PC-9 (cell line): ENCODE data around the gene ZWILCH. TPM values are rescaled to one million over a fixed set of nuclear protein-coding genes. Genes with fewer than 3 reads are reported as not detected.
"Not testable (repeated sequence)": the region's sequence is repeated elsewhere in the genome, so short reads cannot be mapped to it uniquely, and the experiment has no call there.

Experiments used
- BruUV-seq: library from RNA; stranded (reverse); fragments of 400-500 nt; replicated peaks from 2 replicates; lab custom pipeline; 2021; lab: Mats Ljungman, UMichigan
- CTCF ChIA-PET: fragments of 300-600 bp; sonication (Branson Sonifier 250); formaldehyde crosslinking; loops from one replicate; lab custom pipeline; 2022; ENCODE audit warnings: antibody characterized with exemption; lab: Charles Lee
- POLR2A ChIA-PET: fragments of 300-600 bp; sonication (Branson Sonifier 250); formaldehyde crosslinking; loops from one replicate; lab custom pipeline; 2022; ENCODE audit warnings: antibody characterized with exemption; ENCODE audit not compliant: unreplicated experiment; lab: Charles Lee
- DNase-seq, 2 experiments: peaks; one replicate each; pipeline versions ENCODE4 v3.0.0 to v3.0.0-alpha.2; 2015 to 2022; ENCODE audit warnings: mixed read lengths in 1 of 2
- H2AFZ ChIP-seq: fragments of 200-600 bp; sonication (generic); 2 replicates; pipeline ENCODE4 v1.8.1; 2017; ENCODE audit warnings: antibody characterized with exemption
- H3F3A ChIP-seq: fragments of 200-600 bp; sonication (generic); 2 replicates; pipeline ENCODE4 v1.8.1; 2017; ENCODE audit warnings: antibody characterized with exemption, mild to moderate bottlenecking, low read depth; ENCODE audit not compliant: insufficient read depth
- H3K27ac ChIP-seq: fragments of 200-600 bp; sonication (generic); 2 replicates; pipeline ENCODE4 v1.6.1; 2016; ENCODE audit warnings: mixed run types
- H3K27me3 ChIP-seq: fragments of 200-600 bp; sonication (generic); 2 replicates; pipeline ENCODE4 v1.6.1; 2016; ENCODE audit warnings: low read depth, mixed run types; ENCODE audit not compliant: insufficient read depth
- H3K36me3 ChIP-seq: fragments of 200-600 bp; sonication (generic); 2 replicates; pipeline ENCODE4 v1.6.1; 2016; ENCODE audit warnings: low read depth, mixed run types
- H3K4me1 ChIP-seq: fragments of 200-600 bp; sonication (generic); replicated peaks from 2 replicates; pipeline ENCODE4 v1.6.1; 2016; ENCODE audit warnings: mixed run types; ENCODE audit not compliant: insufficient read depth
- H3K4me2 ChIP-seq: fragments of 200-600 bp; sonication (generic); 2 replicates; pipeline ENCODE4 v1.6.1; 2017; ENCODE audit warnings: mixed run types
- H3K4me3 ChIP-seq: fragments of 200-600 bp; sonication (generic); 2 replicates; pipeline ENCODE4 v1.6.1; 2016; ENCODE audit warnings: mixed run types
- H3K79me2 ChIP-seq: fragments of 200-600 bp; sonication (generic); 2 replicates; pipeline ENCODE4 v1.6.1; 2017; ENCODE audit warnings: low read depth, mixed run types
- H3K9me2 ChIP-seq: fragments of 200-600 bp; sonication (generic); 2 replicates; pipeline ENCODE4 v1.8.1; 2017; ENCODE audit warnings: mild to moderate bottlenecking; ENCODE audit not compliant: insufficient read depth
- H3K9me3 ChIP-seq: fragments of 200-600 bp; sonication (generic); 2 replicates; pipeline ENCODE4 v1.8.1; 2016; ENCODE audit warnings: low read depth; ENCODE audit not compliant: insufficient read depth
- H4K20me1 ChIP-seq: fragments of 200-600 bp; sonication (generic); 2 replicates; pipeline ENCODE4 v1.8.1; 2017; ENCODE audit not compliant: insufficient read depth
- EZH2 ChIP-seq: fragments of 200-600 bp; sonication (generic); IDR thresholded peaks from 2 replicates; pipeline ENCODE4 v1.8.0; 2017; ENCODE audit warnings: antibody characterized with exemption, low read depth
- intact Hi-C: fragments of 100-400 bp; cut with micrococcal nuclease; formaldehyde crosslinking; loops from one replicate; pipeline ENCODE4 v1.10.0; 2022; ENCODE audit not compliant: unreplicated experiment
- total RNA-seq: library from RNA; stranded (reverse); gene quantifications from 2 replicates; pipeline ENCODE4 v1.2.3, GENCODE V29; 2021
- TF ChIP-seq, protein P1 (sequence below): fragments of 200-600 bp; sonication (generic); conservative IDR thresholded peaks from 2 replicates; pipeline ENCODE4 v1.6.1; 2017; ENCODE audit warnings: mixed run types, antibody characterized with exemption, mild to moderate bottlenecking, moderate library complexity

ZWILCH gene
- total RNA-seq, 1 experiment from 2014 or later = 26.3 TPM

DNA sequence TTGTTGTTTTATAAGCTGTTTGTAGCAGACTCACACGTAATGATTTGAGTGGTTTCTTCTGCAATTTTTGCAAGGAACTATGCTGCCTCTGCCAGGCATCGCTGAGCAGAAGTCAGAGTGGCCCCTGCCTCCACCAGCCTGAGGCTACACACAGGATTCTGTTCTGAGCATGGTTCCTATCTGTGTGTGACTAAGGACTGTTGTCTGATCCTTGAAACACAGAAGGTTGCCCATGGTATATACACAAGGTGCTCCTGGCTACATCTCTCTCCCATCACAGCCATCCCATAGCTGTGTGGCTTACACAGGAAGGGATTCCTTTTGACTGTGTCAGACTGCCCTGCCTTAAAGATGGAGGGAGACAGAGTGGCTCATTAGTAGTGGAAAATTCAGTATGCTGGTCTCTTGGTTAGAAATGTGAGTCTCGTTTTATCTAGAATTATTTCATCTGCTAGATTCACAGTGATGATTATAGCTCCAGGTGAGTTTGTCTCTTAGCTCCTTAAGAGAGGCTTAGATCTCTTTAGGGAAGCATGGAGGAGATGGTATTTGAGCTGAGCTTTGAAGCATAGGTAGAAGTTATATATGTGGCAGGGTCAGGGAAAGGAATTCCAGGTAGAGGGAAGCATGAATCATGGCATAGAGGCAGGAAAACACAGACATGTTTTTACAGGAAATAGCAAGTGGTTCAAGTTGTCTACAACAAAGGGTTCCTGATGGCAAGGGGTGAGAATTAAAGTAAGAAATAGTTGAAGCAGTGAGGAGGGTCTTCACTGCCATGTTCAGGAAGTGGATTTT is 45.1 kb upstream of the ZWILCH start:
- H3K4me3 ChIP-seq = no peak overlapping the region
- POLR2A ChIA-PET = interaction anchor here (0.7 to 0.9 kb wide), 2 partner anchors 13 to 89 kb away, joined by 5 read pairs; no protein-coding TSS in a partner anchor
- intact Hi-C loops = loop anchor here (1.0 to 5.0 kb wide), 2 partner anchors 21 to 37 kb away; partner anchors contain the start of gene SNAPC5
- DNase-seq = peak; percentile 49 to 73
- H3K9me2 ChIP-seq = no peaks in the 10 kb centered on the region
- H2AFZ ChIP-seq = no peak overlapping the region
- H3F3A ChIP-seq = peaks cover 50% of the 10 kb centered on the region
- no peaks in the 10 kb centered on the region for H4K20me1 ChIP-seq
- CTCF ChIA-PET = no interaction called here
- peak overlapping the region; percentile 93 for H3K27ac ChIP-seq
- no peaks in the 10 kb centered on the region for H3K27me3 ChIP-seq
- H3K4me1 ChIP-seq = peaks cover 59% of the 10 kb centered on the region
- no TSS peak for BruUV-seq
- no peaks in the 10 kb centered on the region for H3K36me3 ChIP-seq
- peaks cover 9% of the 10 kb centered on the region; the same call in 1 of the 2 replicates for H3K79me2 ChIP-seq
- no peaks in the 10 kb centered on the region for H3K9me3 ChIP-seq
- TF ChIP-seq EZH2 = no peak
- TF ChIP-seq, protein P1, sequence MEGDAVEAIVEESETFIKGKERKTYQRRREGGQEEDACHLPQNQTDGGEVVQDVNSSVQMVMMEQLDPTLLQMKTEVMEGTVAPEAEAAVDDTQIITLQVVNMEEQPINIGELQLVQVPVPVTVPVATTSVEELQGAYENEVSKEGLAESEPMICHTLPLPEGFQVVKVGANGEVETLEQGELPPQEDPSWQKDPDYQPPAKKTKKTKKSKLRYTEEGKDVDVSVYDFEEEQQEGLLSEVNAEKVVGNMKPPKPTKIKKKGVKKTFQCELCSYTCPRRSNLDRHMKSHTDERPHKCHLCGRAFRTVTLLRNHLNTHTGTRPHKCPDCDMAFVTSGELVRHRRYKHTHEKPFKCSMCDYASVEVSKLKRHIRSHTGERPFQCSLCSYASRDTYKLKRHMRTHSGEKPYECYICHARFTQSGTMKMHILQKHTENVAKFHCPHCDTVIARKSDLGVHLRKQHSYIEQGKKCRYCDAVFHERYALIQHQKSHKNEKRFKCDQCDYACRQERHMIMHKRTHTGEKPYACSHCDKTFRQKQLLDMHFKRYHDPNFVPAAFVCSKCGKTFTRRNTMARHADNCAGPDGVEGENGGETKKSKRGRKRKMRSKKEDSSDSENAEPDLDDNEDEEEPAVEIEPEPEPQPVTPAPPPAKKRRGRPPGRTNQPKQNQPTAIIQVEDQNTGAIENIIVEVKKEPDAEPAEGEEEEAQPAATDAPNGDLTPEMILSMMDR = no peak
- H3K4me2 ChIP-seq = peak overlapping the region; percentile 42

DNA sequence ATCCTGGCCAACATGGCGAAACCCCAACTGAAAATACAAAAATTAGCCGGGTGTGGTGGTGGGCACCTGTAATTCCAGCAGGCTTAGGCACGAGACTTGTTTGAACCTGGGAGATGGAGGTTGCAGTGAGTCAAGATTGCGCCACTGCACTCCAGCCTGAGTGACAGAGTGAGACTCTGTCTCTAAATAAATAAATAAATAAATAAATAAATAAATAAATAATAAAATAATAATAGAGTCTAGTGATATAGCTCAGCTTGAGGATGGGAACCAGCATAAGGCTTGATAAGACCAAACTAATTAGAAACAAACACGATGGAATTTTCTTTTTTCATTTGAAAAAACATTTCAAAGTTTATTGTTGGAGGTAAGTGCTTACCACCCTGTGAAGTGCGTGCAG is 43.8 kb upstream of the ZWILCH start:
- H4K20me1 ChIP-seq, H3K9me2 ChIP-seq, H3K9me3 ChIP-seq, intact Hi-C loops, H3K27me3 ChIP-seq, H3K79me2 ChIP-seq, BruUV-seq, H3K36me3 ChIP-seq, DNase-seq, H2AFZ ChIP-seq: not testable (repeated sequence)
- Histone ChIP-seq H3K27ac (peak overlapping the region; percentile 93), H3K4me2 (peak overlapping the region; percentile 70), H3F3A (peaks cover 37% of the 10 kb centered on the region), H3K4me3 (peak overlapping the region; percentile 8; the same call in 1 of the 2 replicates), H3K4me1 (peaks cover 46% of the 10 kb centered on the region)
- ChIA-PET CTCF (interaction anchor here (0.5 kb wide), 1 partner anchor 144 kb away, joined by 4 read pairs; no protein-coding TSS in a partner anchor), POLR2A (interaction anchor here (0.6 to 1.1 kb wide), 4 partner anchors 11 to 35 kb away, joined by 5 to 9 read pairs (median 5); no protein-coding TSS in a partner anchor)

GRCh38 chr15:66461917-66462316 is 43.2 kb upstream of the ZWILCH start:
- CTCF ChIA-PET = interaction anchor here (0.7 kb wide), 1 partner anchor 560 kb away, joined by 12 read pairs; no protein-coding TSS in a partner anchor
- H3F3A ChIP-seq = peaks cover 32% of the 10 kb centered on the region; the same call in 1 of the 2 replicates
- H3K4me2 ChIP-seq = peak overlapping the region; percentile 70
- no peaks in the 10 kb centered on the region for H3K27me3 ChIP-seq
- H4K20me1 ChIP-seq = no peaks in the 10 kb centered on the region
- H3K4me3 ChIP-seq = peak overlapping the region; percentile 8; the same call in 1 of the 2 replicates
- H3K9me3 ChIP-seq = no peaks in the 10 kb centered on the region
- peak; percentile 72 to 85 for DNase-seq
- TF ChIP-seq, protein P1 = no peak
- H3K36me3 ChIP-seq = no peaks in the 10 kb centered on the region
- no peak overlapping the region for H2AFZ ChIP-seq
- no TSS peak for BruUV-seq
- POLR2A ChIA-PET = interaction anchor here (0.6 to 1.1 kb wide), 7 partner anchors 11 to 943 kb away, joined by 3 to 9 read pairs (median 5); partner anchors contain the start of gene SNAPC5
- peak overlapping the region; percentile 93 for H3K27ac ChIP-seq
- 0 out of 2 replicates have a peak, but pooled peaks cover 6% of the 10 kb centered on the region for H3K79me2 ChIP-seq
- peaks cover 41% of the 10 kb centered on the region for H3K4me1 ChIP-seq
- H3K9me2 ChIP-seq = no peaks in the 10 kb centered on the region
- intact Hi-C loops = no loop called here
